Endodermal cell (in vitro differentiated cells): ENCODE data around the gene RAB31. TPM values are rescaled to one million over a fixed set of nuclear protein-coding genes. Genes with fewer than 3 reads are reported as not detected.
A peak's percentile ranks its signal among the peaks of the same experiment; 100 is the strongest.

Experiments
- DNase-seq: peaks from one replicate; pipeline ENCODE4 v3.0.0-alpha.2; 2017
- H3K27ac ChIP-seq: 2 replicates; pipeline ENCODE4 v1.5.1; 2013; ENCODE audit warnings: mild to moderate bottlenecking, low read depth, low read length, moderate library complexity
- H3K27me3 ChIP-seq: 2 replicates; pipeline ENCODE4 v1.6.1; 2013; ENCODE audit warnings: mild to moderate bottlenecking, low read length, moderate library complexity; ENCODE audit not compliant: insufficient read depth, control insufficient read depth, poor library complexity, severe bottlenecking
- H3K36me3 ChIP-seq: 2 replicates; pipeline ENCODE4 v1.7.0; 2013; ENCODE audit warnings: mild to moderate bottlenecking, low read length, moderate library complexity; ENCODE audit not compliant: control insufficient read depth, insufficient read depth
- H3K4me1 ChIP-seq: one replicate; pipeline ENCODE4 v1.7.0; 2013; ENCODE audit warnings: low read length; ENCODE audit not compliant: control insufficient read depth, insufficient read depth
- H3K4me3 ChIP-seq: 2 replicates; pipeline ENCODE4 v1.5.1; 2013; ENCODE audit warnings: mild to moderate bottlenecking, low read length, moderate library complexity
- H3K9ac ChIP-seq: 2 replicates; pipeline ENCODE4 v1.6.1; 2013; ENCODE audit warnings: mild to moderate bottlenecking, low read length, moderate library complexity; ENCODE audit not compliant: poor library complexity, severe bottlenecking; ENCODE audit errors: extremely low read depth
- H3K9me3 ChIP-seq: 2 replicates; pipeline ENCODE4 v1.6.1; 2013; ENCODE audit warnings: mild to moderate bottlenecking, low read length, moderate library complexity; ENCODE audit not compliant: control insufficient read depth
- H3K27ac Mint-ChIP-seq: 2 replicates; pipeline ENCODE4 v1.8.0; 2020; ENCODE audit warnings: mixed read lengths
- H3K27me3 Mint-ChIP-seq: 2 replicates; pipeline ENCODE4 v1.8.0; 2021; ENCODE audit warnings: mild to moderate bottlenecking, mixed read lengths; ENCODE audit not compliant: insufficient read depth
- H3K36me3 Mint-ChIP-seq: 2 replicates; pipeline ENCODE4 v1.8.0; 2020; ENCODE audit warnings: low read depth, mixed read lengths
- H3K4me1 Mint-ChIP-seq: 2 replicates; pipeline ENCODE4 v1.8.0; 2020; ENCODE audit warnings: mixed read lengths
- H3K4me3 Mint-ChIP-seq: 2 replicates; pipeline ENCODE4 v1.8.0; 2020; ENCODE audit warnings: mild to moderate bottlenecking, moderate library complexity, mixed read lengths
- H3K9me3 Mint-ChIP-seq: 2 replicates; pipeline ENCODE4 v1.8.0; 2020; ENCODE audit warnings: mild to moderate bottlenecking, mixed read lengths
- CTCF ChIP-seq: fragments of 200-600 bp; sonication (generic); conservative IDR thresholded peaks from 2 replicates; pipeline ENCODE4 v1.5.0; 2021; ENCODE audit warnings: antibody characterized with exemption, mild to moderate bottlenecking
- WGBS, 2 experiments: methylation state at CpG; one replicate each; pipeline versions ENCODE4 v1.1.5 to v1.1.7; 2013; ENCODE audit warnings: missing lambda C conversion rate in 2 of 2, mixed read lengths in 1 of 2; ENCODE audit not compliant: insufficient coverage in 1 of 2, insufficient read length in 1 of 2; 5-methylcytosine and 5-hydroxymethylcytosine counted together
- total RNA-seq, 2 donors: library from RNA; stranded (reverse); fragmentation: NEBNext Ultra II Directional in 1 of 2; extraction: Animal tissue kit (Norgen Biotek cat#: 25700) in 1 of 2; gene quantifications; 2 replicates in 1 of 2; 3 replicates in 1 of 2; pipeline ENCODE4 v1.2.1, GENCODE V29; 2021

RAB31 gene
- total RNA-seq, 2 donors from 2014 or later, result 11.7 to 20.3 TPM

DNA sequence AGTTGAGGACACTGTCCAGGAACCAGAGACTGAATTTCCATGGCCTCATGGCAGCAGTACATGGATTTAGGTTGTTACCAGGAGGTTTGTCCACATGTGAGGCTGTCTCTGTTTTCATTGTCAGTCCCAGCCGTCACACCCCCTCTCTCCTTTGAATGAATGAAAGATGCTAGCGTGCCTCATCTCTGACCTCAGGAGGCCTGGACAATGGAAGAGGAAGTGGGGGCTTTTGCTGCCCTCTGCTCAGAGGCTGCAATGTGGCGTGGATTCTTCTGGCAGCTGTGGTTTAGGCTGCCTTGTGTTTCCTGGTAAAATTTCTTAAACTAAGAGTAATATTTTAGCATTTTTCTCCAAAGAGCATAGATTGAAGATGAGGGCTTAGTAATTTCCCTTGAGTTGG lies 47.5 kb downstream of the RAB31 start:
- Mint-ChIP-seq H3K27ac (no peak overlapping the region), H3K4me3 (no peak overlapping the region), H3K36me3 (no peaks in the 10 kb centered on the region), H3K9me3 (no peaks in the 10 kb centered on the region), H3K4me1 (no peaks in the 10 kb centered on the region), H3K27me3 (no peaks in the 10 kb centered on the region)
- Histone ChIP-seq H3K27me3 (no peaks in the 10 kb centered on the region), H3K27ac (no peak overlapping the region), H3K4me1 (no peaks in the 10 kb centered on the region), H3K9me3 (no peaks in the 10 kb centered on the region), H3K4me3 (no peak overlapping the region), H3K36me3 (no peaks in the 10 kb centered on the region), H3K9ac (no peak overlapping the region)
- WGBS, 2 experiments, result 50 to 86% methylated on average over 2 to 3 of the region's 3 CpGs
- peak; percentile 31 for DNase-seq
- TF ChIP-seq CTCF, result no peak

- no peak for TF ChIP-seq CTCF
- no peaks in the 10 kb centered on the region for H3K36me3 ChIP-seq
- no peak overlapping the region for H3K9ac ChIP-seq
- 94 to 97% methylated on average over 3 to 4 of the region's 4 CpGs for WGBS, 2 experiments
- Mint-ChIP-seq H3K27ac (no peak overlapping the region), H3K4me1 (no peaks in the 10 kb centered on the region), H3K4me3 (no peak overlapping the region), H3K36me3 (no peaks in the 10 kb centered on the region), H3K9me3 (peaks cover 3% of the 10 kb centered on the region), H3K27me3 (no peaks in the 10 kb centered on the region)
- no peak for DNase-seq
- H3K4me1 ChIP-seq, result no peaks in the 10 kb centered on the region
- no peak overlapping the region for H3K27ac ChIP-seq
- no peaks in the 10 kb centered on the region for H3K9me3 ChIP-seq
- H3K4me3 ChIP-seq, result no peak overlapping the region
- no peaks in the 10 kb centered on the region for H3K27me3 ChIP-seq
Measured at GRCh38 chr18:9756271-9756932, 48.3 kb downstream of the RAB31 start.

DNA sequence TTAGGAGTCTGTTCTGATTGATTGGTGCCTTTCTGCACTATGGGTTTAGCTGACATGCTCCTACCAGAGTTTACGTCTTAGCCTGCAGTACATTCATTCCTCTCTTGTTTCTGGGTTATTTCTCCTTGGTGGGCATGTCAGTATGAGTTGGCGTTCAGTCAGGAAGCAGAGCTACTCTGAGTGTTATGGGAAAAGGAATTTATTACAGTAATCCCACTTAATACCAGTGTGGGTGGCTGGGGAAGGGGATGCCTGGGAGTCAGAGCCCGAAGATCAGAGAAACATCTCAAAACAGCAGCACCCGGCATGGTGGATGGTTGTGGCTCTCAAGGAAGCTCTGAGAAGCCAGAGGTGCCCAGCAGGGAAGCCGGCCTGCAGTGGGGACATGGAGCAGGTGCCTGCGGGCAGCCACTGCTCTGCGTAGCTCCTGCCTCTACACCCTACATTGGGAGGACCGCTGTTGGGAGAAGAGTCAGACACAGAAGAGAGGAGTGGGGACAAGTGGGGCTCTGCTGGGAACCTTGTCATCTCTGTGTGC lies 48.9 kb downstream of the RAB31 start:
- Histone ChIP-seq H3K4me3 (no peak overlapping the region), H3K36me3 (no peaks in the 10 kb centered on the region), H3K9ac (no peak overlapping the region), H3K27me3 (no peaks in the 10 kb centered on the region), H3K27ac (no peak overlapping the region), H3K9me3 (no peaks in the 10 kb centered on the region), H3K4me1 (no peaks in the 10 kb centered on the region)
- Mint-ChIP-seq H3K27ac (no peak overlapping the region), H3K4me1 (no peaks in the 10 kb centered on the region), H3K27me3 (no peaks in the 10 kb centered on the region), H3K36me3 (no peaks in the 10 kb centered on the region), H3K9me3 (peaks cover 3% of the 10 kb centered on the region), H3K4me3 (no peak overlapping the region)
- DNase-seq, result peak; percentile 33
- TF ChIP-seq CTCF, result no peak
- WGBS, 2 experiments, result 63 to 93% methylated on average over 2 to 7 of the region's 8 CpGs
